Measurements from ENCODE around the gene C20orf96.
"Not testable (repeated sequence)": the region's sequence is repeated elsewhere in the genome, so short reads cannot be mapped to it uniquely, and the experiment has no call there.

The C20orf96 gene, protein sequence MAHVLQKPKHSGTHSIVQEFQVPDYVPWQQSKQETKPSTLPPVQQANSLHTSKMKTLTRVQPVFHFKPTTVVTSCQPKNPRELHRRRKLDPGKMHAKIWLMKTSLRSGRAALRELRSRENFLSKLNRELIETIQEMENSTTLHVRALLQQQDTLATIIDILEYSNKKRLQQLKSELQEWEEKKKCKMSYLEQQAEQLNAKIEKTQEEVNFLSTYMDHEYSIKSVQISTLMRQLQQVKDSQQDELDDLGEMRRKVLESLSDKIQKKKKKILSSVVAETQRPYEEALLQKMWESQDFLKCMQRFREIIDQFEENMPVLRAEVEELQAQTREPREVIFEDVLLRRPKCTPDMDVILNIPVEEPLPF

DNA sequence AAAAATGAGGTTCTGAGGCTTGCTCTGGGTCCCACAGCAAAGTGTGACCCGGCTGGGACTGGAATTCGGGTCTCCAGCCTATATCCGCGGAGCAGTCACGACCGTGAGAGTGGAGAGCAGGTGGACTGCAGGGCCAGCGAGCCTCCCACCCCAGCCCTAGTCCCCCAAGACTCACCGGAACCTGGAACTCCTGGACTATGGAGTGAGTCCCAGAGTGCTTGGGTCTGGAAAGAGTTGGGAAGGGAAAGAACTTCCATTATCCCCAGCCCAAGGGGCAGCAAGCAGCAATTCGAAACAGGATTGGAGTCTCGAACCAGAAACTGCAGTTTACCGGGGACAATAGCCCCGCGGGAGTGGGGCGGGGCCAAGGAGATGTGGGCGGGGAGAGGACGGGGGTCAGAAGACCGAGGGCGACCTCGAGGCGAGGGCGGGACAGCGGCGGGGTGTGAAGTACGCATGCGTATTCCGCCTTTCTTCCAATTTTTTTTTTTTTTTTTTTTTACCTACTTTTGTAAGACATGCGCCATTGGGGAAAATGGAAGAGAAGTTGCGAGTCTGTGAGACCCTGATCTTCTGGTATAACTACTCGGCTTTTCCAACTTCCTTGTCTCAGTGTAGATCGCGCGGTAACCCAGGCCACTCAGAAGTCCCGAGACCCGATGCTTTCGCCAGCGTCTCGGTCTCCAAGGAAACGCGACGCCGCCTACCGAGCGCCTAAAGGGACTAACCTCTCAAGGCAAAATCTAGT lies at the start of gene C20orf96:
Gene C20orf96, minus strand, starts transcription at position 667 of the 748 bp plus-strand sequence. Its CDS starts 140 bp downstream, at position 527.
- DNase-seq (ENCODE audit: low read depth in 2 of 2) = peak; percentile 71 to 73

DNA sequence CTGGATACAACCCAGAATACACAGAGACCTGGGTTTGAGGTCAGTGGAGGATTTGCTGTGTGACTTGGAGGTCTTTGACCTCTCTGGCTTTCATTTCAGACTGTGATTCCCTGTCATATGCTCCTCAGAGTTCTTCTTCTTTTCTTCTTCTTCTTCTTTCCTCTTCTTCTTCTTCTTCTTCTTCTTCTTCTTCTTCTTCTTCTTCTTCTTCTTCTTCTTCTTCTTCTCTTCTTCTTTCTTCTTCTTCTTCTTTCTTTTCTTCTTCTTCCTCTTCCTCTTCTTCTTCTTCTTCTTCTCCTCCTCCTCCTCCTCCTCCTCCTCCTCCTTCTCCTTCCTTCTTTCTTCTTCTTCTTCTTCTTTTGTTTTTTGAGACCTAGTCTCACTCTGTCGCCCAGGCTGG lies 45.5 kb upstream of the C20orf96 start:
- not testable (repeated sequence) for DNase-seq (ENCODE audit: low read depth in 2 of 2)

DNA sequence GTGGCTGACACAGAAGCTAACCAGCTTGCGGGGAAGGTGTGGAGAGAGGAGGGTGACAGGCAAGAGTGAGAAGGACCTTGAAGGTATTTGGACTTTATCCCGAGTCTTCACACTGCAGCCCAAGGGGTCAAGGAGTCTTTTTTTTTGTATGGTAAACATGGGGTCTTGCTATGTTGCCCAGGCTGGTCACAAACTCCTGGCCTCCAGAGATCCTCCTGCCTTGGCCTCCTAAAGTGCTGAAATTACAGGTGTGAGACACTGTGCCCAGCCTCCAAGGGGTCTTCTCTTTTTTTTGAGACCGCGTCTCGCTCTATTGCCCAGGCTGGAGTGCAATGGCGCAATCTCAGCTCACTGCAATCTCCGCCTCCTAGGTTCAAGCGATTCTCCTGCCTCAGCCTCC lies 44.0 kb upstream of the C20orf96 start:
- no peak for DNase-seq (ENCODE audit: low read depth in 2 of 2)

DNA sequence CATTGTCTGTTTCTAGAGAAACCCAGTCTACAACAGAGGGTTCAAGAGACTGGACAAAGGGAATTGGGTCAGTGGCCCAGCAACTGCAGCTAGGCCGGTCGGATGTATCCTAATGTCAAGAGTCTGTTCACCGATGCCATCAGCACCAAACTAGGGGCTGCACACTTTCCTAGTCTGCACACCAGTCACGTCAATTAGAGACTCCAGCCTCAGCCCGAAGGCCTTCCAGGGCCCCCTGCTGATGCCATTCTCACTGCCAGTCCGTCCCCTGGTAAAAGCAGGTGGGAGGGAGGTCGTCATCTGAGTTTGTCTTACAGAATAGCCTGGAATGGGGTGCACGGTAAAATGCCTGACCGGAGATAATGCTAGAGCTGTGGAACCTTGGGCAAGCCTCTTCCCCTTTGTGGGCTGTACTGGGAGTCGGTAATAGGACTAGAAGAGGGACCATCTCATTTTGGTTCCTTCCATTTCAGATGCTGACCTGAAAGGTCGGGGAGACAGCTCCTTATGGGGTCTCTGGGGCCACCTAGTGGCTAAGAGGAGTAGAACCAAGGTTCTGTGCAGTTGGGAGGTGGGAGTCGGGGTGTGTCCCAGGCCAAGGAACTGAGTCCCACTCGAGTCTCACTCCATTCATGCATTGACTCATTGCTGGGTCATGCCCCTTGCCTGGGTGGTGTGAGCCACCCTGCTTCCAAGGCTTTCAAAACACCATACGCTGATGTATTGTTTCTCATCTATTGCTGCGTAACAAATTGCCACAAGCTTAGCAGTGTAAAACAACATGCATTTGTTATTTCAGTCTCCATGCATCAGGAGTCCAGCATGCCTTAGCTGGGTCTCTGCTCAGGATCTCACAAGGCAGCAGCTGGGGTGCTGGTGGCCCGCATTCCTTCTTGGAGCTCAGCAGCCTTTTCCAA lies 39.9 kb upstream of the C20orf96 start:
- DNase-seq (ENCODE audit: low read depth in 2 of 2) = peak in 1 of 2 donors; percentile 30

DNA sequence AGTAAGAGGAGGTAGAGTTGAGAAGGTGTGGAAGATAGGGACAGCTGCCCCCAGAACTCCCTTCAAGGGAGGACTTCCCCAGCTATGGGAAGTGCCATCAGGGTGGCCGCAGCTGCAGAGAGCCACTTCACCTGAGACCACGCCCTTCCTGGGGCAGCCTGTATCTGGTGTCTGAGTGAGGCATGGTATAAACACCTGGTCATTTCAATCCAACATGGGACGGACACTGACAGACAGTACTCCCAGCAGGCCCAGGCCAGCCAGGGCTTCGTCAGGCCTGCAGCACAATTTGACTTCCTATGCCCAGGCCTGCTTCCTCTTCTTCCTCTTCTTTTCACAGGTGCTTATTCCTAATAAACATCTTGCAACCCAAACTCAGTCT lies 39.3 kb upstream of the C20orf96 start:
- DNase-seq (ENCODE audit: low read depth in 2 of 2) = no peak

DNA sequence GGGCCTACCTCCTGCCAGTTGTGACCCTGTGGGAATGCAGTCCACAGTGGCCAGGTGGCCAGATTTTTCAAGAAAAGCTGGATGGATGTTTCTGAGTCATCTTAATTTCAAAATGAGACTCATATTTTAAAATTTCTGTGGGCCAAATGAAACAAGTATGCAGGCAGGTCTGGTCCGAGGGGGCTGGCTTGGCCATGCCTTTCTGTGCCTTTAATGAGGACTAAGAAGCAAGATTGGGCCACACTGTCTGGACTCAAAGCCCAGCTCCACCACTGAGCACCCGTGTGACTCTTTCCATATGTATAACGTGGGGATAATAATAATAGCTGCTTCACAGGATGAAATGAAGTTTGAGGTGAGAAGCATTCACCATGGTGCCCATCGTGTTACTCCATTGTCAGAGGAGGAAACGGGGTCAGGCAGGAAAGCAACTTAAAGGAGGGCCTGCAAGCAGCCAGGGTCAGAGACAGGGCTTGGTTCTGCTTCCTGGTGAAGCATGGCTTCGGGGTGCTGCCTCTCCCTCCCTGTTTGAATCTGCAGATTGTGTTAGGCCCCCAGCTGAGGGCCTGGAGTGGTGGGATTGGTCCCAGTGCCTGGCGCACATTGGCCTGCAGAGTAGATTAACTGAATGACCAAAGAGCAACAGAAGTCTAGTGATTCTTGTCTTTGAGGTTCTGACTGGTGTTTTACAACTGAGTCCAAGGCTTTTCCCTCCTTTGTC lies 38.6 kb upstream of the C20orf96 start:
- no peak for DNase-seq (ENCODE audit: low read depth in 2 of 2)

DNA sequence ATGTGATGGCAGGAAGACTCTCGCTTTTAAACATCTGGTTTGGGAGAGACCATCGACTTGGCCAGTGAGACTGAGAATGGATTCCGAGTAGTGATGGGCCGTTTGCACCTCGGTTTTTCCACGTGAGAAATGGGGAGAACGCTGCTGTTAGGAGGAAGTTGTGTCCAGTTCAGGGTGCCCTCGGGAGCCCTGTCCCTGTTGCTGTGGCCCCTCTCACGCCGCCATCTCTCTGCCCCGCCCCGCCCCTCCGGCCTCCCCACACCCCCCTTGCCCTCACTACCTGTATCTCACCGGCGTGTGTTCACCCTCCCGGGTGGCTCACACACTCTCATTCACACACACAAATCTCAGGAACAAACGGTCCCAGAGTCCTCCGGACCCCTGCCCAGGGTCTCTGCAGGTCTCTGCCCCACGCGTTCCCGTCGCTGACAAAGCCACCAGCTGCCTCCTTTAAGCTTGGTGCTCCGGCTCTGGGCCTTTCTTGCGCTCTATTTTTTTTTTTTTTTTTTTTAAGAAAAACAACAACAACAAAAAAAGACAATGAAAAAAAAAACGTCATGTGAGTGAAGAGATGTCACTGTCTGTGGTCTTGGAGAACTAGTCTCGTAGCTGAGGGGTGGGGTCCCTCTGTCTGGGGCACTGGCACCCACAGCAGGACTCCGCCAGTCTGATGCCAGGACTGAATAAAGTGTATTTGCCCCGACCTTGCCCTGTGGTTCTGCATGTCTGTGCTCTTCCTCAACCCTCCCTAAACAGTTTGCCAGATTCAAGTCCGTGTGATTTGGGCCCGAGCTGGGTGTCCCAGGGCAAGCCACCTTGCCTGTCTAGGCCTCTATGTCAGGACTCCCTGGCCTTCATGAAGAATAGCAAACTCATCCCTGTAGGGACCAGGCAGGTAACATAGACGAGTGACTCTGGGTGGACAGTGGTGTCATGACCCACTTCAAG lies 37.8 kb upstream of the C20orf96 start:
- no peak for DNase-seq (ENCODE audit: low read depth in 2 of 2)

DNA sequence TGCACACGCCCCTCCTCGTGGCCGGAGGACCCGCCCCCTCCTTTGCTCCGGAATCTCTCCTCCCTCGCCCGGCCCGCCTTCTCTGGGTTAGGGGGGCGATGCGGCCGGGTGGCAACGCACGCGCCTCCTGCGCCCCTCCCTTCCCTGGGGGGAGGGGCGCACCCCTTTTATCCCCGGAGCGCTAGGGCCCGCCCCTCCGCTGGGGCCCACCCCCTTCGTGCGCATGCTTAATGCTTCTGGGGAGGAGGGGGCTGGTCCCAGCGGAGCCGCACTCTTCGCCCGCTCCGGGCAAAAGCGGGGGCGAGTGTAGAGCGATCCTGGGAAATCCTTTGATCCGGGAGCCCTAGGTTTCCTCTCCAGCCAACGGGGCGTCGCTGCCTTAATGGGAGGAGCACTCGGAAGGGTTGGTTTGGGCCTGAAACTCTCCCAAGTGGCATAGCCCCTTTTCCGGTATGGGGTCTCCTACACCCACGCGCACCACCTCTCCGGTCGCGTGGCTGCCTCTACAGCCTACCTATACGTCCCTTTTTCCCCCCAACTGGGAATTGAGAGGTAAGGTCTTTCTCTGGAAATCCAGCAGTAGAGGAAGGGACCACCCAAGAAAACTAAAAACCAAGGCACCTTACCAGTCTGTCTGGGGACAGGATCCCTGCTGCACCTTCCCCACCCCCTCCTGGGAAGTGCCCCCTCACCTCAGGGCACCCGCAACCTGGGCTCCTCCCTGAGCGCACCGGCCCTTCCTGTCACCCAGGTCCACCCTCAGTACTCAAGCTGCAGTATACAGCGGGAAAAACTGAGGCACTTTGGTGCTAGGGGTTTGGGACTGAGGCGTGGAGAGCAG lies 36.9 kb upstream of the C20orf96 start:
- peak; percentile 49 to 61 for DNase-seq (ENCODE audit: low read depth in 2 of 2)

DNA sequence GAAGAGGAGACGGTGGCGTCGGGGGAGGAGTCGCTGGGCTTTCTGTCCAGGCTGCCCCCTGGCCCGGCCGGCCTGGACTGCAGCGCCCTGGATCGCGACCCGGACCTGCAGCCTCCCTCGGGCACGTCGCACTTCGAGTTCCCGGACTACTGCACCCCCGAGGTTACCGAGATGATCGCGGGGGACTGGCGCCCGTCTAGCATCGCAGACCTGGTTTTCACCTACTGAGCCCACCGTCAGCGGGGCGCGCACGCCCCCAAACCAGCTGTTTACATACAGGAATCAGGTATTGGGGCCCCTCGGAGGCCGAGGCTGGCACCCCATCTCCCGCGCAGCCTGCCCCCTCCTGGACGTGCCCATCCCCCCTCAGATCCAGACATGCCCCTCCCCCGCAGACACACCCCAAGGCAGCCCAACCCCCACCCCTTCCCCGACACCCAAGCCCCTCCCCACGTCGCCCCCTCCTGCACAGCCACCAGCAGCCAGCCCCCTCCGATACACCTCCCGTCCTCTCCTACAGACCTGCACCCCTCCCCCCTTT lies 36.2 kb upstream of the C20orf96 start:
- DNase-seq (ENCODE audit: low read depth in 2 of 2) = no peak

DNA sequence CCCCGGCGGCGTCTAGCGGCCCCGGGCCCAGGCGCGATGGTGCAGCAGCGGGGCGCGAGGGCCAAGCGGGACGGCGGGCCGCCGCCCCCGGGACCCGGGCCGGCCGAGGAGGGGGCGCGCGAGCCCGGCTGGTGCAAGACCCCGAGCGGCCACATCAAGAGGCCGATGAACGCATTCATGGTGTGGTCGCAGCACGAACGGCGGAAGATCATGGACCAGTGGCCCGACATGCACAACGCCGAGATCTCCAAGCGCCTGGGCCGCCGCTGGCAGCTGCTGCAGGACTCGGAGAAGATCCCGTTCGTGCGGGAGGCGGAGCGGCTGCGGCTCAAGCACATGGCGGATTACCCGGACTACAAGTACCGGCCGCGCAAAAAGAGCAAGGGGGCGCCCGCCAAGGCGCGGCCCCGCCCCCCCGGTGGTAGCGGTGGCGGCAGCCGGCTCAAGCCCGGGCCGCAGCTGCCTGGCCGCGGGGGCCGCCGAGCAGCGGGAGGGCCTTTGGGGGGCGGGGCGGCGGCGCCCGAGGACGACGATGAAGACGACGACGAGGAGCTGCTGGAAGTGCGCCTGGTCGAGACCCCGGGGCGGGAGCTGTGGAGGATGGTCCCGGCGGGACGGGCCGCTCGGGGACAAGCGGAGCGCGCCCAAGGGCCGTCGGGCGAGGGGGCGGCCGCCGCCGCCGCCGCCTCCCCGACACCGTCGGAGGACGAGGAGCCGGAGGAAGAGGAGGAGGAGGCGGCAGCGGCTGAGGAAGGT lies 35.5 kb upstream of the C20orf96 start:
- peak in 1 of 2 donors; percentile 15 for DNase-seq (ENCODE audit: low read depth in 2 of 2)

DNA sequence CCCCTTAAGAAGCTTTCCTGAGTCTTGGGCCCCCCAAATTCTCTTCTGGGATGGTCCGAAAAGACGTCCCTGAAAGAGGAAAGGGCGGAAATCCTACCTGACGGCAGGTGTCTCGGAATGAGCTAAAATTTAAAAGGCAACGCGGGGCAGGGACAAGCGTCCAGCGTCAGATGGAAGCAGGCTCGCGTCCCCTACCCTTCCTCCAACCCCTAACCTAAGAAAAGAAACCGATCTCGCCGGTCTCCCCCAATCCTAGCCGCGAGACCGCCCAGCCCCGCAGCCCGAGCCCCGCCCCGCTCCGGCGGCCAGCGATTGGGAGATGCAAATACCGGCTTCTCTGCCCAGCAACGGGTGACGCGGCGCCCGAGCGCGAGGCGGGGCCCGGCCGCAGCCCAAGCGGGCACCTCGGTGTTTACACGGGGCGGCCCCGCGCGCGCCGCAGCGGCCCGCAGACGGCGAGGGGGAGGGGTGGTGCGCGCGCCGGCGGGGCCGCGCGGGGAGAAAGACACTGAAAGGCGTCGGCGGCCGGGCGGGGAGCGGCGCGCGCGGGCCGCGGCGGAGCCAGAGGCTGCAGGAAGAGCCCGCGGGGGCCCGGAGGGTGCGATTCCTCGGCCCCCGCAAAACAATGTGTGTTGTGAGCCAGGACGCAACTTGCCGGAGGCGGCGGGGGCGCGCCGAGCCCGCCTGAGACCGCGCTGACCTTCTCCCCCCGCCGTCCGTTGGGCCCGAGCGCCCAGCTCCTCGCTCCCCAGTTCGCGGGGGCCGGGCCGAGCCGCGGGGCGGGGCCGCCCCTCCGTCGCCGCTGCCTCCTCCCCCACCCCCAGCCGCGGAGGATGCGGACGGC lies 34.7 kb upstream of the C20orf96 start, which contains the start of gene SOX12:
Gene SOX12, plus strand, starts transcription at position 508 of the 844 bp plus-strand sequence. CDS start 373 bp downstream, outside the sequence.
- DNase-seq (ENCODE audit: low read depth in 2 of 2) = peak; percentile 94 to 95

DNA sequence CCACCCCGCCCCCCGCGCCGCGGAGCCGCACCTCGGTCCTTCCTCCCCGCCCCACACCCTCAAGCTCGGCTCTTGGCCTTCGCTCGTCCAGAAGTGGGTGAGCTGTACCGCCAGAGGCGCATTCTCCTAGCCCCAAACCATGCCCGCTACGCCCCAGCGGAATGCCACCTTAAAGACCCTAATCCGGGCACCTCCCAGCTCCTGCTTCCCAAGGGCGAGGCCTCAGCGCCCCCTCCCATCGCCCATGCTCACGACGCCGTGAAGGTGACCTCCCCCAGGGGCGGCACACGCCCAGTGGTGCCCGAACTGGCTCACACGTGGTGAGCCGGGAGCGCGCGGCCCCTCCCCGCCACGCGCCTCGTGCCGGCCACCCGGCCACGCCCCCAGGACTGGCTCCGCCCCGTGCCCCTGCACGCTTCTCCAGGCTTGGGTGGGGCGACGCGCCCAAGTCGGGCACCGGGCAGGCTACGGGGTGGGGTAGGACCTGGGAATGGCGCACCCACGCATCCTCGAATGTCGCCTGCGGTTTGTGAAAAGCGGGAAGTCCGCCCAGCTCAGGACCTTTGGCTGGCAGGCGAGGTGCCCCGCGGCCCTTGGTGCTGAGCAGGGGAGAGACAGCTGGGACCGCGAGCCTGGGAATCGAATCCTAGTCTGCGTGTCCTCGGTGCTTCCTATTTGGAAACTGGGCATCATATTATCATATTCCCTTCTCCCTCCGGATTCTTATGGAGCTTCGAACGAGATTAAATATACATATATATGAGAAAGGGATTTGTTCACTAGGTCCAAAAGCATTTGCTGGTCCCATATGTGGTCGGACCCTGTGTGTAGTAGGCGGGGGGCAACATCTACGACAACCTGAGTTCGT lies 33.9 kb upstream of the C20orf96 start:
- DNase-seq (ENCODE audit: low read depth in 2 of 2) = peak; percentile 83 to 86

DNA sequence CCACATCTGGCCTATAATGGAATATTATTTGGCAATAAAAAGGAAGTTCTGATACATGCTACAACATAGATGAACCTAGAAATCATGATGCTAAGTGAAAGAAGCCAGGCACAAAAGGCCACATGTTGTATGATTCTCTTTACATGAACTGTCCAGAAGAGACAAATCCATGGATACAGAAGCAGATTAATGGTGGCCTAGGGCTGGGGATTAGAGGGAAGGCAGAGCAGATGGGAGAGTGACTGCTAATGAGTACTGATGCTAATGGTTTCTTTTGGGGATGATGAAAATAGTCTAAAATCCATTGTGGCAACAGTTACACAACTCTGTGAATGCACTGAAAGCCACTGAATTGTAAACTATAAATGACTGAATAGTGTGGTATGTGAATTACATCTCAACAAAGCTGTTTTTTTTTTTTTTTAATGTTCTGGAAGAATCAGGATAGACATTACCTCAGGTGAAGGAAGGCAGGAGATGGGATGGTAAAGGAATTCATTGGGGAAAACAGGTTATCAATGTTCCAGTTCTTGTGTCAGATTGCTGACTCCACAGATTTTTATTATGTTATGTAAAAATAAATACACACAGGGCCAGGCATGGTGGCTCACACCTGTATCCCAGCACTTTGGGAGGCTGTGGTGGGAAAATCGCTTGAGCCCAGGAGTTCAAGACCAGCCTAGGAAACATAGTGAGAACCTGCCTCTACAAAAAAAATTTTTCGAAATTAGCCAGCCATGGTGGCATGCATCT lies 25.9 kb upstream of the C20orf96 start:
- DNase-seq (ENCODE audit: low read depth in 2 of 2) = no peak

DNA sequence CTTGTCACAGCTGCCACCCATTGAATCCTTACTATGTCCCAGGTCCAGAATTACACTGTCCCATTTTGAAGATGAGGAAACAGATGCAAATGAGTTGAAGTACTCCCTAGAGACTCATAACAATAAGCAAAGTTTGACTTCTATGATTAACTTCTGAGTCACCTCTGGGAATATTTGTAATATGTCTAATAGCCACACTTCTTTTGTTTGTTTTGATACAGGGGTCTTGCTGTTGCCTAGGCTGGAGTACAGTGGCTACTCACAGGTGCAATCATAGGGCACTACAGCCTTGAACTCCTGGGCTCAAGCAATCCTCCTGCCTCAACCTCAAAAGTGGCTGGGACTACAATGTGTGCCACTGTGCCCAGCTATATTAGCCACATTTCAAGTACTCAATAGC lies 23.4 kb upstream of the C20orf96 start:
- no peak for DNase-seq (ENCODE audit: low read depth in 2 of 2)

DNA sequence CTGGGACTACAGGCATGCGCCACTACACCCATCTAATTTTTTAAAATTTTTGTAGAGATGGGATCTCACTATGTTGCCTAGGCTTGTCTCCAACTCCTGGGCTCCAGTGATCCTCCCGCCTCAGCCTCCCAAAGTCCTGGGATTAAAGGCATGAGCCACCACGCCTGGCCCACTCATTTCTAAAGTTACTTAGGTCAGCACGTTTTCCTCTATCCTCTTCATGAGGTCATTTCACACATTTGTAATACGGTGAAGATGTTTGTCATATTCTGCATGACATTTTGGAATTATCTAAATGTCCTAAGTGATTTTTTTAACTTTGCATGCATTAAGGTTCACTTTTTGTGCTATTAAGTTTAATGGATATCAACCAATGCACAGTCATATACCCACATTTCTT lies 22.9 kb upstream of the C20orf96 start:
- no peak for DNase-seq (ENCODE audit: low read depth in 2 of 2)

All from activated CD8-positive, alpha-beta memory T cell treated with anti-CD3 and anti-CD28 coated beads for 4 hours (primary cell).